IPS DF 4.7 (cell line): ENCODE measurements around the gene PXN.
"Not testable (repeated sequence)": the region's sequence is repeated elsewhere in the genome, so short reads cannot be mapped to it uniquely, and the experiment has no call there.

Experiments
- DNase-seq: peaks from one replicate; pipeline ENCODE4 v3.0.0-alpha.2; 2013; ENCODE audit warnings: low spot score; ENCODE audit errors: extremely low read depth

The PXN gene

DNA sequence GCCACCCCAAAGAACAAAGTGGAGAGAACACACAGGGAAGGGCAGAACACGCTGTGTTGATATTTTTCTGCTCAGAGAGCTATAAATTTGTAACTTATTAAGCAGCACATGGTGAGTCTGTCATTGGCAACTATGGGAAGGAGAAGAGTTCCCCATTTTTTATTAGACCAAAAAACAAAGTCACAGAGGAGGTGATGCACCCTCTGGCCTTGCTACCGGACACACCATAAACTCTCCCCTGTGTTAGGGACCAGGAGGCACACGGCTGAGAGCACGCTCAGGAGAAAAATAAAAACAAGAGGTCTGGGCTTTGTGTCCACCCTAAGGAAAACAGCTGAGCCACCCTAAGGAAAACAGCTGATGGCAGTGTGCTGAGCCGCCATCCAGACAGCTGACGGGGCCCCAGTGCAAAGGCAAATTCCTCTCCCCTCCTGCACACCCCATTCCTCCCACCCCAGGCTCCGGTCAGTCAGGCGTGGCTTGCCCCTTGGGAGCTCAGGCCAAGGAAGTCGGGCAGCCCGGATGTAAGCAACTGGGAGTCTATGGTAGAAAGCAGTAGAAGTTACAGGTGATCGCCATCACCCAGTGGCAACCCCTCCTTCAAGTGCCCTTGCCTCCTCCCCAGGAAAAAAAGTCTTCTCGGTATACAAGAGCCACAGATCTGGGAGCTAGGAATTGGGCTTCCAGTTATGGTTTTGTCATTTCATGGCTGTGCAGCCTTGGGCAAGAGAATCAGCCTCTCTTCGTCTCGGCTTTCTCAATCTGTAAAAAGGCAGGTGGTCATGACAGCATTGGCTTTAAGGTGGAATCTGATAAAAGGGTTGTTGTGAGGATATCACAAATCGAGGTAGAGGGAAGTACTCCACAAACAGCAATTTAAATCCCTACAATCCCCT lies 2.4 kb downstream of the PXN start:
- DNase-seq = no peak

DNA sequence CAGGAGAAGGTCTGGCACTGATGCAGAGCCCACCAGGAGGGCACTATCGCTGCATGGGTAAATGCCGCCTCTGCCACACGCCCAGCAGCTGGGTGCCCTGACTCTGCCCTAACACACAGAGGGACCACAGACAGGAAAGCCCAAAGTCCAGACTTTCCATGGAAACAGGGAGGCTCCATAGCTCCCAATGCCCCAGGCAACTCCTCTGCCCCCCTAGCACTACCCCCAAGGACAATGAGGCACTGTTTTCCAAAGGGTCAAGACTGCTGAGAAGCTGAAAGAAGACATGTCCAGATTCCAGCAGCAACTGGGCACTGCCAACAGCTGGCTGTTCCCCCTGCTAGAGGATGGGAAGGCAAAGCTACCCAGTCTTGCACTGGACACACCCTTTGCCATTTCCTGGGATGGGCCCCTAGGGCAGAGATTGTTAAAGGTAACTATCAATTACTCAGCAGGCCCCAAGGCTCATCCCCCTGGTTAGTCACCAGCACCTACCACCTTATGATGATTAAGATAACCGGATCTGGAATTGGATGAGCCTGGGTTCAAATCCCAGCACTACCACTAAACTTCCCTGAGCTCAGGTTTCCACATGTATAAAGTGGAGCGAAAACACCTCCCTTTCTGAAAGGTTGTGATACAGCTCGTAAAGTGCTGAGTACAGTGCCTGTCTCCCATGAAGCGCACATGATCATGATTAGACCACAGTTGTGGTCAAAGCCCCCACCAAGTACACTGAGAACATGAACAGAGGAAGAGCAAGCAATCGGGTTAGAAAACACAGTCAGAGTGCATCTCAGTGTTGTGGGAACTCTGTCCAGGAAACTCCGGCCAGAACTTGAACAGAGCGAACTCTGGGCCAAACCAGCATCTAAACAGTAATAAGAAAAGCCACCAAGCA lies 3.3 kb downstream of the PXN start:
- no peak for DNase-seq

GRCh38 chr12:120260607-120261006 lies 4.9 kb downstream of the PXN start:
- no peak for DNase-seq

DNA sequence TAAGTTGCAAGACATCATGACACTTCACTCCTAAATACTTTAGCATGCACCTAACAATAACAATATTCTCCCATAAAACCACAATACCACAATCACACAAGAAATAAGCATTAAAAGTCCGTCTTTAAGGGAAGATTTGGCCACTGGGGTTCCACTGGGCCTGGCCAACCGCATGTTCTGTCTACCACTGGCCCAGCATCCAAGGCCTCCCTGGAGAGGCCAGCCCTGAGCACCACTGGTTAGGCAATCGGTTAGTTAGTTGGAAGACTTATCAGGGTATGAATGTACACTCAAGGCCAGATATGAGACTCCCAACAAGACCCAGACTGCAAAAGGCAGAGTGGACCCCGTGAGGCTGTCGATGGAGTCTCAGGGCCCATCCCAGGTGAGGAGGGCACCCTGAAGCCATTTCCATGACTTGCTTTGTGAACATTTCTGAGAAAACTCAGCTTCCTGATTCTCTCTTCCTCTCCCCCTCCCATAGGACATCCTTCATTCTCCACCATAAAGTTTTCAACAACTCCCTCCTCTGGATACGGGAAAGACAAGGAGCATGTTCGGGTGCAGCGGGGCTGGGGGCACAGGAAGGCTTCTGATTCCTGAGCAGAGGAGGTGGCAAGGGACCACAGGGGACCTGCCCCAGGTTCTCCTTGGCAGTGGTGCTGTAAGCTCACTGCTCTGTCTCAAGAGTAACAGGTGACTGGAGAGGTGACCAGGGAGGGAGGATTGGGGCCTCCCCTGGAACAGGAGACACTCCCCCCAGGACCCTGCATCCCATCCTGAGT lies 5.9 kb downstream of the PXN start:
- DNase-seq = no peak

DNA sequence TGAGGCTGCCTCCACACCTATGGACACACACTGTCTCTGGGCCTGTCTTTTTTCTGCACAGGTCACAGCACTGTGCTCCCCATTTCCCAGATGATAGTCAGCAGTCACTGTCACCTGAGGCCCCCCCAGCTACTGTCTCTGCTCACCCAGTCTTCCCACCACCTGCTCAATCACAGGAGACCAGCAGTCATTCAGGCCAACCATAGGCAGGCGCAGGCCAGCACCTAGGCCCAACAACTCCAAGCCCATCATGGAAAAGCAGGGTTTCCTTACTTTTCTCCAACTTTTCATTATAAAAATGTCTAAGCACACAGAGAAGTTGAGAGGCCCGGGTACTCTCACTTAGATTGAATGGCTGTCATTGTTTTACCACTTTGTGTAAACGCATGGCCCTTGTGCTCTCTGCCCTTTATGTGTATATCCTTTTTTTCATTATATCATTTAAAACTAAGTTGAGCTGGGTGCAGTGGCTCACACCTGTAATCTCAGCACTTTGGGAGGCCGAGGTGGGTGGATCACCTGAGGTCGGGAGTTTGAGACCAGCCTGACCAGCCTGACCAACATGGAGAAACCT lies 7.1 kb downstream of the PXN start:
- no peak for DNase-seq

GRCh38 chr12:120257041-120257821 lies 8.3 kb downstream of the PXN start:
- no peak for DNase-seq

DNA sequence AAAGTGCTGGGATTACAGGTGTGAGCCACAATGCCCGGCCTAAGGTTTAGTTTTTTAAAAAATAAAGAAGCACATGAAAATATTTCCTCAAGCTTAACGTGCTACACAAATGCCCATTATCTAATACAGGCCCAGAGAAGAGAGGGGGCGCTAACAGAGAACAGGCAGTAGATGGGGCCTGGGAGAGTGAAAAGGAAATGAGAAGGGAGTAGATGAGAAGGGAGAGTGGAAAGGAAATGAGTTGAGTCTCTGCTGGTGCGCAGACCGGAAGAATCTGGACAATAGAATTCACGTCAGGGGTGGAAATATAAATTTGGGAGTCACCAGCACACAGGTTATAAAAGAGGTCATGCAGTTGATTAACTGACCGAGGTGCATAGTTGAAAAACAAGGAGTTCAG lies 10.7 kb downstream of the PXN start:
- DNase-seq = no peak

GRCh38 chr12:120253313-120253712 lies 12.2 kb downstream of the PXN start:
- DNase-seq = not testable (repeated sequence)

GRCh38 chr12:120252071-120252906 lies 13.2 kb downstream of the PXN start:
- no peak for DNase-seq

- DNase-seq = not testable (repeated sequence)
Observed at GRCh38 chr12:120251364-120252070, 14.0 kb downstream of the PXN start.

DNA sequence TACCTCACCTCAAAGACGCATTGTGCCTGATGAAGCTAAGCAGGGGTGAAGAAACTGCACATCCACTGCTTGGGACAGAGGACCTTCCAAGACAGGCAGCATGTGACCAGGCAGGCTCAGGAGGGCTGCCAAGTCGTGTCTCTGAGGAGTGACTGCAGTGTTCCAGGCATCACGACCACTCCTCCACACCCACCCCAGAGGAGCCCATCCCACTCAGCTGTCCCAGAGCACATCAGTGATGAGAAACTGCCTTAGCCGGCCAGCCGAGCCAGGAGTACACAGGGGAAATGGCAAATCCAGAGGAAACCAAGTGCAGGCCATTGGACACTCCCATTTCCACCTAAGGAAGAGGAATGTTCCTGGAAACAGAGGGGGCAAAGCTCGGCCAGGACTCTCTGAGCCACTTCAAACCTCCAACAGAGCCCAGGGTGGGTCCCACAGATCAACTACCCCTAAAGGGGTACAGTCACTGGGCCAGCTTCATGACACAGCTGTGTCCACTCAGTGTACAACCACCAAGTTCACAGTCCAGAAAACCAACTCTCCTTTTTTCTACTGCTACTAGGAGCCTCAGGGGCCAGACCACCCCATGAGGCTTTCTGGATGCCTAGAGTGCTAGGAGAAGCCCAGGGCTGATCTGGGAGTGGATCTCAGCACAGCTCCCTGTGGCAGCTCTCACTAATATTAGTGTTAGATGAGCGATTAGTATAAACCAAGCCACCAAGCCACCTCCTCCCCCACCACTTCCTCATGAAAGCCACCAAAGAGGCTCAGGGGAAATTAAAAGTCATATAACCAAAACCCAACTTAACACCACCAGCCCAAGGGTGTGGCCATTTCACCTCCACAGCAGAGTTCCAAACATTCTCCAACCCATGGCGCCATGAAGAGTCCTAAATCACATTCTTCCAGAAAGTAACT lies 15.4 kb downstream of the PXN start:
- DNase-seq = no peak

GRCh38 chr12:120249266-120249874 lies 16.2 kb downstream of the PXN start:
- no peak for DNase-seq

DNA sequence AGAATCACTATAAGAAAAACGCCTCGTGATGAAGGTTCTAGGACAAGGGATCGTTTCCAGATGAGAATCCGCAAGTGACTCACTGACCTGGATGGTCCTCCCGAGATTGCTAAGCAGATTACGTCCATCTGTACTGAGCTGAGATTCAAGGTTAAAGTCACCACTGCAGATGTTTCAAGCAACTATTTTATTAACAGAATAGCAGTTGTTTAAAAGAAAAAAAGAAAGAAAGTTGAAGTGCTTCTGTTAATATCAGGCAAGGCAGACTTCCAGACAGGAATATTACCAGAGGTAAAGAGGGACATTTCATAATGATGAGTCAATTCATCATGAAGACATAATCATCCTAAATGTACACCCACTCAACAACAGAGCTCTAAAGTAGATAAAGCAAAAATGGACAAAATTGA lies 17.9 kb downstream of the PXN start:
- DNase-seq = no peak

GRCh38 chr12:120247183-120247582 lies 18.3 kb downstream of the PXN start:
- DNase-seq = no peak

GRCh38 chr12:120246705-120247104 lies 18.8 kb downstream of the PXN start:
- DNase-seq = not testable (repeated sequence)

- no peak for DNase-seq
Observed at GRCh38 chr12:120242971-120243699, 22.4 kb downstream of the PXN start.
